Body of pancreas (tissue), 4 donors: ENCODE results near the gene RNF181. TPM values are rescaled to one million over a fixed set of nuclear protein-coding genes. Genes with fewer than 3 reads are reported as not detected.

Source experiments
- ATAC-seq: fragments of 150-250 bp; one replicate; pipeline ENCODE4 v1.9.1; 2016
- DNase-seq, 4 donors: peaks; one replicate each; pipeline ENCODE4 v3.0.0-alpha.2; 2019
- H3K27ac ChIP-seq, 4 donors: fragments of 200-600 bp; sonication (generic); 1 replicate in 3 of 4; 2 replicates in 1 of 4; pipeline versions ENCODE4 v1.5.1 to v1.6.1; 2016 to 2019; ENCODE audit warnings: mild to moderate bottlenecking in 1 of 4, mixed read lengths in 1 of 4, moderate library complexity in 1 of 4
- H3K27me3 ChIP-seq, 2 donors: fragments of 200-600 bp; sonication (generic); one replicate each; pipeline ENCODE4 v1.6.0; 2016; ENCODE audit warnings: mild to moderate bottlenecking in 1 of 2
- H3K36me3 ChIP-seq, 2 donors: fragments of 200-600 bp; sonication (generic); replicated peaks in 1 of 2; 2 replicates each; pipeline ENCODE4 v1.5.1; 2016; ENCODE audit warnings: low read depth in 2 of 2; ENCODE audit not compliant: insufficient read depth in 1 of 2
- H3K4me1 ChIP-seq: fragments of 200-600 bp; sonication (generic); one replicate; pipeline ENCODE4 v1.6.0; 2016
- H3K4me3 ChIP-seq, 2 donors: fragments of 200-600 bp; sonication (generic); 1 replicate in 1 of 2; 2 replicates in 1 of 2; pipeline ENCODE4 v1.5.1; 2016 to 2019
- H3K9me3 ChIP-seq, 3 donors: fragments of 200-600 bp; sonication (generic); 1 replicate in 2 of 3; 2 replicates in 1 of 3; pipeline ENCODE4 v1.5.1; 2016
- POLR2A ChIP-seq, 3 donors: fragments of 450-650 bp; IDR thresholded peaks; one replicate each; pipeline ENCODE4 v1.6.1; 2016; ENCODE audit warnings: antibody characterized with exemption in 3 of 3, mild to moderate bottlenecking in 2 of 3
- WGBS, 2 donors: methylation state at CpG; one replicate each; pipeline ENCODE4 v1.1.5; 2017; 5-methylcytosine and 5-hydroxymethylcytosine counted together
- intact Hi-C: fragments of 100-400 bp; cut with DNase I; formaldehyde crosslinking; loops from one replicate; pipeline ENCODE4 v1.15.1; 2023
- total RNA-seq, 2 donors: library from RNA; depleted of rRNA; stranded (reverse); fragments of >200 nt; gene quantifications; one replicate each; pipeline ENCODE4 v1.1.0, GENCODE V29; 2016
- TF ChIP-seq, protein P1 (sequence below), 7 experiments: fragments of 450-650 bp in 4 of 7; fragments of 200-600 bp in 3 of 7; sonication (generic) in 3 of 7; IDR thresholded peaks; one replicate each; pipeline ENCODE4 v1.5.1; 2016 to 2019; ENCODE audit warnings: antibody characterized with exemption in 7 of 7

RNF181 gene
- total RNA-seq, 2 donors from 2014 or later, result 54.4 to 89.5 TPM

GRCh38 chr2:85596486-85597143 is 1.1 kb downstream of the RNF181 start:
- peak overlapping the region in 1 of 2 donors; percentile 35 for H3K4me3 ChIP-seq
- 42 to 89% methylated on average over 1 to 3 of the region's 3 CpGs for WGBS, 2 donors
- peak overlapping the region in 3 of 4 donors; percentile 62 to 94 (median 85) for H3K27ac ChIP-seq
- ATAC-seq, result no peak
- DNase-seq, result no peak
- intact Hi-C loops, result no loop called here
- H3K27me3 ChIP-seq, result no peaks in the 10 kb centered on the region
- peaks cover 81% of the 10 kb centered on the region for H3K4me1 ChIP-seq
- TF ChIP-seq, protein P1, sequence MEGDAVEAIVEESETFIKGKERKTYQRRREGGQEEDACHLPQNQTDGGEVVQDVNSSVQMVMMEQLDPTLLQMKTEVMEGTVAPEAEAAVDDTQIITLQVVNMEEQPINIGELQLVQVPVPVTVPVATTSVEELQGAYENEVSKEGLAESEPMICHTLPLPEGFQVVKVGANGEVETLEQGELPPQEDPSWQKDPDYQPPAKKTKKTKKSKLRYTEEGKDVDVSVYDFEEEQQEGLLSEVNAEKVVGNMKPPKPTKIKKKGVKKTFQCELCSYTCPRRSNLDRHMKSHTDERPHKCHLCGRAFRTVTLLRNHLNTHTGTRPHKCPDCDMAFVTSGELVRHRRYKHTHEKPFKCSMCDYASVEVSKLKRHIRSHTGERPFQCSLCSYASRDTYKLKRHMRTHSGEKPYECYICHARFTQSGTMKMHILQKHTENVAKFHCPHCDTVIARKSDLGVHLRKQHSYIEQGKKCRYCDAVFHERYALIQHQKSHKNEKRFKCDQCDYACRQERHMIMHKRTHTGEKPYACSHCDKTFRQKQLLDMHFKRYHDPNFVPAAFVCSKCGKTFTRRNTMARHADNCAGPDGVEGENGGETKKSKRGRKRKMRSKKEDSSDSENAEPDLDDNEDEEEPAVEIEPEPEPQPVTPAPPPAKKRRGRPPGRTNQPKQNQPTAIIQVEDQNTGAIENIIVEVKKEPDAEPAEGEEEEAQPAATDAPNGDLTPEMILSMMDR (IDR thresholded peaks at IDR 0.05), result no peak
- TF ChIP-seq POLR2A (IDR thresholded peaks at IDR 0.05), result no peak
- no peaks in the 10 kb centered on the region for H3K9me3 ChIP-seq
- H3K36me3 ChIP-seq, result peaks cover 0 to 3% of the 10 kb centered on the region in 2 donors

DNA sequence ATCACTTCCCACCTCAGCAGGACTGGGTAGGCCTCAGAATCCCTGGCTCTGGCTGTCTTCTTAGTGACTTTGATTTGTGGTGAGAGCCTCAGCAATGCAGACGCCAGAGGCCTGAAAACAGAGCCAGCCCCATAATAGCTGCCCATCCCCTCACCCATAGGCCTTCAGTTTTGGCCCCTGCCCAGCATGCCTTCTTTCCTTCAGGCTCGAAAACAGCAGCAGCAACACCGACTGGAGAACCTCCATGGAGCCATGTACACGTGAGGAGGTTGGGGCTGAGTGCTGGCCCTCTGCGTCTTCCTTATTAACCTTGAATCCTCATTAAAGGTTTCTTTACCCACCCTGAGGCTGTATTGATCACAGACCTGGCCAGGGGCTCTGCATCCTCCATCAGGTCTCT is 1.7 kb downstream of the RNF181 start:
- Histone ChIP-seq H3K4me3 (no peak overlapping the region), H3K27ac (no peak overlapping the region), H3K9me3 (no peaks in the 10 kb centered on the region)

DNA sequence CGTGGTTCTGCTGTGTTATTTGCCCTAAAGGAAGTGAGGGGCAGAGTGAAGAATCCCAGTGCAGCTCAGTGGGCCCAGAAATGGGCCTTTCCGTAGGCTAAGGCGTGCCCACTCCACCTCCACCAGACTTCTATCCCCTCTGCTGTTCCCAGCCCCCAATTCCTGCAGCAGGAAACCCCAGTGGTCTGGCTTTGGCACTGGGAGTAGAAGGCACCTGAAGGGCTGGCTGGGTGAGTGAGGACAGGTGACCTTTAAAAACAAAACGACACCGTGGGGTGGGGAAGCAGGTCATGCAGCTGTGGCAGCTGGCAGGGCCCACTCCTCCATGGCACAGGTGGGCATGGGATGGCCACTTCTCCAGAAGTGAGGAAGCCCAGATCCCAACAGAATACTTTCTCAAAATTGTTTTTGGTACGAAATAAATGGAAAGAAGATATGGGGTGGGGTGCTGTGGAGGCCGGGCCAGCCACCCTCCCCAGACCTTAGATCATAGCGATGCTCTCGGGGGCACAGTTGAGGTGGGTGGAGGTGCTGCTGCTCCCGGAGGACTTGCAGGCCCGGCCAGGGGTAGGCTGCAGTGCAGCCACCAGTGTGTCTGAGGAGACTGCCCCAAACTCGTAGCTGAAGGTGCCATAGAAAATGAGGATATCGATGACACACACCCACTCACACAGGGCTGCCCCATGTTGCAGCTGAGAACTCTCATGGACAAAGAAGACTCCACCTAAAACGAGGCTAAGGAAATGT is 3.2 kb downstream of the RNF181 start:
- Histone ChIP-seq H3K4me3 (no peak overlapping the region), H3K27me3 (no peaks in the 10 kb centered on the region), H3K4me1 (peaks cover 73% of the 10 kb centered on the region), H3K36me3 (peaks cover 0 to 3% of the 10 kb centered on the region in 2 donors), H3K27ac (peak overlapping the region in 1 of 4 donors; percentile 25), H3K9me3 (no peaks in the 10 kb centered on the region)
- TF ChIP-seq POLR2A (IDR thresholded peaks at IDR 0.05), result no peak
- TF ChIP-seq, protein P1 (IDR thresholded peaks at IDR 0.05), result no peak
- ATAC-seq (no peak), DNase-seq (no peak)
- intact Hi-C loops, result no loop called here
- WGBS, 2 donors, result 68 to 71% methylated on average over 14 of the region's 14 CpGs

More for the DNA sequence above, 1.7 kb downstream of the RNF181 start:
- peaks cover 83% of the 10 kb centered on the region for H3K4me1 ChIP-seq
- H3K36me3 ChIP-seq, result peaks cover 0 to 3% of the 10 kb centered on the region in 2 donors
- intact Hi-C loops, result no loop called here
- TF ChIP-seq POLR2A (IDR thresholded peaks at IDR 0.05), result no peak
- TF ChIP-seq, protein P1 (IDR thresholded peaks at IDR 0.05), result no peak
- H3K27me3 ChIP-seq, result no peaks in the 10 kb centered on the region
- DNase-seq (no peak), ATAC-seq (no peak)
- WGBS, 2 donors, result 73 to 82% methylated on average over 4 to 5 of the region's 5 CpGs

DNA sequence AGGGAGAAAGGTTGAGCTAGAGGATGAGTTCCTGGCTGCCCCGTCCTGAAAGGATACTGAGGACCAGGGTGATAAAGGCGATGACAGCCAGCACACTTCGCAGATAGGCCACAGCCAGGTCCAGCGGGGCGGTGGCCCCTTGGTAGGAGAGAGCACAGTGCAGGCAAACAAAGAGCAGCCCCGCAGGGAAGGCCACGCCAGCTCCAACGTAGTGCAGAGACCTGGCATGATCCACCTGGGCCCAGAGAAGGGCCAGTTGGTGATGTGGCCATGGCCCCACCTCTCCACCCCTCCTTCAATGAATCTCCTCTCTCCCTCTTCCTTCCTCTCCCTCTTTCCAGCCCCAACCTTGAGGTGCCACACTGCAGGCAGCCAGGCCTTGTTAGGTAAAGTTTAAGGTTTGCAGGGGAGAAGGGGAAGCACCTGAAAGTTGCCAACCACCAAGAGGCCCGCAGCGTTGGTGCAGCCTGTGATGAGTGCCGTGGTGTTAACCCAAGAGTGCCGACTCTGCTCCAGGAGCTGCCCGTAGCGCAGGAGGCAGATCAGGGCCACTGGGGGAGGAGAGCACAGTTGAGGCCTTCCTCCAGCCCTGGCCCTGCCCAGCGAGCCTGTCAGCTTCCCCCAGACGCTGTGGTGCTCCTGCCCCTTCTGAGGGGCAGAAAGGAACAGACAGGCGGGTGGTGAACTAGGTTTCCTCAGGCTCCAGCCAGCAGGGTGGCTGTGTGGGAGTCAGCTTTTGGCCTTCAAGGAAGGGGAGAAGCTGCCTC is 4.1 kb downstream of the RNF181 start:
- H3K4me1 ChIP-seq, result peaks cover 73% of the 10 kb centered on the region
- H3K36me3 ChIP-seq, result peaks cover 0 to 3% of the 10 kb centered on the region in 2 donors
- peak overlapping the region in 1 of 4 donors; percentile 15 for H3K27ac ChIP-seq
- 58 to 62% methylated on average over 10 to 17 of the region's 17 CpGs for WGBS, 2 donors
- no peaks in the 10 kb centered on the region for H3K27me3 ChIP-seq
- TF ChIP-seq POLR2A (IDR thresholded peaks at IDR 0.05), result no peak
- TF ChIP-seq, protein P1 (IDR thresholded peaks at IDR 0.05), result no peak
- DNase-seq (no peak), ATAC-seq (no peak)
- H3K9me3 ChIP-seq, result no peaks in the 10 kb centered on the region
- intact Hi-C loops, result loop anchor here (10.0 kb wide), 1 partner anchor 45 kb away; no protein-coding TSS in a partner anchor
- H3K4me3 ChIP-seq, result no peak overlapping the region
